Stimulated activated CD4-positive, alpha-beta T cell treated with anti-CD3 and anti-CD28 coated beads, Interleukin-1b, Interleukin-23, amount 100 ng/mL, for 24 hours (primary cell): ENCODE results near the gene ARPC4.

Experiments
- DNase-seq, 4 experiments: peaks; one replicate each; pipeline ENCODE4 v3.0.0-alpha.2; 2020; ENCODE audit warnings: low read depth in 4 of 4, low spot score in 1 of 4

The ARPC4 gene

GRCh38 chr3:9787714-9788113 is 5.2 kb upstream of the ARPC4 start:
- no peak for DNase-seq

DNA sequence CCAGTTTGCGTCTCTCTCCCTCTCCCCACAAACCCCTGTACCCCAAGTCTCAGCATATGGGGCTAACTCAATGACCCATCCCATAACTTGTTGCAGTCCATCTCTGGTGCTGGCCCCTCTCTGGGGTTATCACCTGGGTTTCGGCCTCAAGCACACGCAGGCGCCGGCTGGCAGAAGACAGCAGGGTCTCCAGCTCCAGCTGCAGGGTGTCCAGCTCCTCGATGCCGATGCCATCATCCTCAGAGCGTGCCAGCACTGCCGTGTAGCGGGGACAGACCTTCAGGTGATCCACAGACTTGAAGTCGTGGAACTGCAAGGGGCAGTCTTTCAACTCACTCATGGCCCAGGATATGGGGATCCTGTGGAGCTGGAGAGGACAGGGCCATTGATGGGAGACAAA is 1.8 kb upstream of the ARPC4 start:
- DNase-seq, result no peak

GRCh38 chr3:9791790-9792404 is 985 bp upstream of the ARPC4 start:
- no peak for DNase-seq

DNA sequence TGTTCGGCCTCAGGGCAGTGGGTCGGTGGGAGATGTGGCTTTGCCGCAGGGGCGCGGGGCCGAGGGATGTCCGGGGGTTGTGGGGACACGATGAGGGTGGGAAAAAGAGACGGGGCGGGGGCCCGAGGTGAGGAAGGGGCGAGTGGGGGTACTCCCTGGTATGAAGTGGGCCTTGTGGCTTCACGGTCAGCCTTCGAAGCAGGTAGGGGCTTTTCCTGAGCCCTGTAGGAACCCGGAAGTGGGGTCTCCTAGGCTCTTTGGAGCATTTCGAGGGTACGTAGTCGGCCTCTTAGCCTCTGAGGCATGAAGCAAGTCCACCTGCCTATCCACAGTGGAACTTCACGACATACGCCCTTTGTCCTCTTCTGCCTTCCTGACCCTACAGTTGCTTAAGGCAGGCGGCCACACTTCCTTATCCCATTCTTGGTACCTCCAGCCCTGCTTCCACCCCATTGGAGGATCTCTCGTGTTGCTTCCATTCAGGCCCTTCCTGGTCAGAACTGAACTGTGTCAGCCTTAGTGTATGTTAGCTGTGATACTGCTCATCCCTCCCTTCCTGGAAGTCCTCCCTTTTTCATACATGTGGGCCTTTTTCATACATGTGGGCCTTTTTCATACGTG is 389 bp downstream of the ARPC4 start:
- no peak for DNase-seq

DNA sequence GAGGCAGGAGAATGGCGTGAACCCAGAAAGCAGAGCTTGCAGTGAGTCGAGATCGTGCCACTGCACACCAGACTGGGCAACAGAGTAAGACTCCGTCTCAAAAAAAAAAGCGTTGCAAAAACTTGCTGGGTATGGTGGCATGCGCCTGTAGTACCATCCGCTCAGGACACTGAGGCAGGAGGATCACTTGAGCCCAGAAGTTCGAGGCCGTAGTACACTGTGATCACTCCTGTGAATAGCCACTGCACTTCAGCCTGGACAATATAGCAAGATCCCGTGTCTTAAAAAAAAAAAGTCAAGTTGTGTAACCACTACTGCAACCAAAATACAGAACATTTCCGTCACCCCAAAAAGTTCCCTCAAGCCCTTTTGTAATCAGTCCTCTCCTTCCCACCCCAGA is 1.5 kb downstream of the ARPC4 start:
- no peak for DNase-seq

DNA sequence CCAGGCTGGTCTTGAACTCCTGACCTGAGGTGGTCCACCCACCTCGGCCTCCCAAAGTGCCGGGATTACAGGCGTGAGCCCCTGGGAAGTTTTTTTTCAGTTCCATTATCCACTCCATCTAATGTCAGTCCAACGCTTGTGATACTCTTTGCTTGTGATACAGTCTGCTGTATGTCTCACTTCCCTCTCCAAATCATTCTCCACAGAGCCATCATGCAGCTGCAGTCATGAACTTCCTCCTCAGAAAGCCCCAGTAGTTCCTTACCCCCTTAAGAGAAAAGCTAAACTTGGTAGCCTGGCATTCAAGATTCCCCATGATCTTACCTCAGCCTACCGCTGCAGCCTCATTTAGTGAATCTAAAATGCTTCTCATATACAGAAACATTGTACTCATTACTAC is 2.3 kb downstream of the ARPC4 start:
- DNase-seq, result no peak

DNA sequence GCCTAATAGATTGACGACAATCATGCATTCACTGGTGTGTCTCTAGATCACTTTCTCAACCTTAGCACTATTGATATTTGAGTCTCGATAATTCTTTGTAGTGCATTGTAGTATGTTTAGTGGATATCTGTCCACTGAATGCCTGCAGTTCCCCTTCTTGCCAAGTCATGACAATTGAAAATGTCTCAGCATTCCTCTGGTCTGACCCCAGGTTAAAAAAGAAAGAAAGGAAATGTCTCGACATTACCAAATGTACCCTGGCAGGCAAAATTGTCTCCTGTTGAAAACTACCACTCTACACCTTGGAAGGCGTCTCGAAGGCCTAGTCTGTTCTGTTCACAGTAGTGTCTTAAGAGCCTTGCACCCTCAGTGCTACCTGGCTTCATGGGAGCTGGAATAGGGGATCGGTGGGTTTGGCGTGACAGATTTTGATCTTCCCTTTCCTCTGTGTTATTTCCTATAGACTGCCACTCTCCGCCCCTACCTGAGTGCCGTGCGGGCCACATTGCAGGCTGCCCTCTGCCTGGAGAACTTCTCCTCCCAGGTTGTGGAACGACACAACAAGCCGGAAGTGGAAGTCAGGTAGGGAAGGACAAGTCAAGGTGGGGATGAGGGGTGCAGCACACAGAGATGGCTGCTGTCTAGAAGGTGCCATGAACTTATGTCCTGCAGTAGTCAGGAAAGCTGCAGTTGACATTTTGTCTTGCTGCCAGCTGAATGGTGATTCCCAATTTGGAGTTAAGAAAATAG is 4.5 kb downstream of the ARPC4 start:
- DNase-seq, result no peak

- no peak for DNase-seq
Observed at GRCh38 chr3:9800529-9800928, 7.6 kb downstream of the ARPC4 start.

GRCh38 chr3:9803494-9803893 is 10.6 kb downstream of the ARPC4 start:
- no peak for DNase-seq

DNA sequence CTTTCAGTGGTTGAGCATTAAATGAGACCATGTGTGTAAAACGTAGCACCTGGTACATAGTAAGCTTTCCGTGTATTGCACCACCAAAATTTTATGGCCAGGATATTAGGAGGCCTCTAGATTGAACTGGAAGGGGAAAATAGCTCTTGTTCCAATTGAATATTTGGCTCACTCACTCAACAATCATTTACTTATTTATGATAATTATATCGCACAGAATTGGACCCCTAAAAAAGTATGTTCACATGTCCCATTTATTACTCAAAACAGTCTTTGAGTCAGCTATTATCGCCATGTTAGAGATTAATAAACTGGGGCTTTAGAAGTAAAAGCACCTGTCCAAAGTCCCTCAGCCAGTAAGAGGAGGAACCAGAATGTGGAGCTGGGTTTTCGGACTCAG is 12.1 kb downstream of the ARPC4 start:
- DNase-seq, result no peak

DNA sequence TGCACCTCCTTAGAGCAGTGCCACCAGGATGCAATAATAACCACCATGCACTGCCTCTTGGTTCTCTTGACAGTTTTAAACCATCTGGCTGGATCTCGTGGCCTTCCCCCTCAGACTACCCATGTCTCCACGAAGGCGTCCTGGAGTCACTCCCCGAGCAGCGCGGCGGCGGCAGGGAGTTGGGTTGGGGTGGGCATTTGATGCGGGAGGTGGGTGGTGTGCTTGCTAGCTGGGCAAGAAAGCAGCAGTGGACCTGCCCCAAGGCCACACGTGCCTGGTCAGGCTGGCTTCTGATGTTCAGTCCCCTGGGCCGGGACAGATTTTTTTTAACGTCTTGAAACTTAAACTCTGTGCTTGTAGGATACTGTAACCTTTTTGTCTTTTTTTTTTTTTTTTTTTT is 13.3 kb downstream of the ARPC4 start:
- no peak for DNase-seq

GRCh38 chr3:9806688-9807589 is 14.1 kb downstream of the ARPC4 start:
- DNase-seq, result no peak

DNA sequence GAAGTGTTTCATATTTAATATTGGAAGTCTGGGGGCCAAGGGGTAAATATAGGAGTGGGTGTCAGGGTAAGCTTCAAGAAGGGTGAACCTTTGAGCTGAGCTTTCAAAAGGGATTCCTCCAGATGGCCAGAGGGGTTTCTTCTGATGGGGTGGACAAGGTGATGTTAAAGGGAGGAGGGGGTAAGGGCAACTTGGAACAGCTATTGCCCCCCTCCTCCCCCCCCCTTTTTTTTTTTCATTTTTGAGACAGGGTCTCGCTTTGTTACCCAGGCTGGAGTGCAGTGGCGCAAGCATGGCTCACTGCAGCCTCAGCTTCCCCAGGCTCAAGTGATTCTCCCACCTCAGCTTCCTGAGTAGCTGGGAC is 15.1 kb downstream of the ARPC4 start:
- DNase-seq, result no peak

DNA sequence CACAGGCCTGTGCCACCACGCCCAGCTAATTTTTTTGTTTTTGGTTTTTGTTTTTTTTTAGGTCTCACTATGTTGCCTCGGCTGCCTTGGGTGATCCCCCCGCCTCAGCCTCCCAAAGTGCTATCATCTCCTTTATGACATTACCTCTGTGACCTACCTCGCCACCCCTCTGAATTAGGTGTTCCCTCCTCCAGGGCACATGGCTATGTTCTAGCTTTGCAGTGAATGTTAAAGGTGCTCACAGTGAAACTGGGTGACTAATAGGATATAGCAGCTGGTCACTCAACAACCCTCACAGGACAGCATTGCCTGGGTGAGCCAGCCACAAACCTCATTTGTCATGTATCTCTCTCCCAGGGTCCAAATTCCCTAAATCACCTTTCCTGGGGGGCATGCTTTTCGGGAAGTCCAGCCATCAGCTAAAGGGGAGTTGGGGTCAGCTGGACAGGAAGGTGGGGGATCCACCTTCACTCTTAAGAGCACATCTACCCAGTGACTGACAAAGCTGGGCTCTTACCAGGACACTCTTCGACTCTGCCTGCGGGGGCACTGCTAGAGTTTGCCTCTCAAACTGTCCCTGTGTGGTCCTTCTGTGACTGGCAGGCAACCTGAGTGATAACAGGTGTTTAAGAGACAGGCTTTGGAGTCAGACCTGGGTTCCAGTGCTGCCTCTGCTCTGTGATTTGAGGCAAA is 15.6 kb downstream of the ARPC4 start:
- DNase-seq, result no peak

- no peak for DNase-seq
Observed at GRCh38 chr3:9809239-9809614, 16.3 kb downstream of the ARPC4 start.

- DNase-seq, result peak in 1 of 4 experiments; percentile 19
Observed at GRCh38 chr3:9809615-9810432, 16.9 kb downstream of the ARPC4 start, which contains the start of gene TTLL3. Gene TTLL3, plus strand, starts transcription at chr3:9810262. Its CDS starts 400 bp downstream, at chr3:9810662.

GRCh38 chr3:9810433-9810770 is 17.5 kb downstream of the ARPC4 start:
- DNase-seq, result no peak

GRCh38 chr3:9810846-9811245 is 18.0 kb downstream of the ARPC4 start:
- DNase-seq, result no peak

DNA sequence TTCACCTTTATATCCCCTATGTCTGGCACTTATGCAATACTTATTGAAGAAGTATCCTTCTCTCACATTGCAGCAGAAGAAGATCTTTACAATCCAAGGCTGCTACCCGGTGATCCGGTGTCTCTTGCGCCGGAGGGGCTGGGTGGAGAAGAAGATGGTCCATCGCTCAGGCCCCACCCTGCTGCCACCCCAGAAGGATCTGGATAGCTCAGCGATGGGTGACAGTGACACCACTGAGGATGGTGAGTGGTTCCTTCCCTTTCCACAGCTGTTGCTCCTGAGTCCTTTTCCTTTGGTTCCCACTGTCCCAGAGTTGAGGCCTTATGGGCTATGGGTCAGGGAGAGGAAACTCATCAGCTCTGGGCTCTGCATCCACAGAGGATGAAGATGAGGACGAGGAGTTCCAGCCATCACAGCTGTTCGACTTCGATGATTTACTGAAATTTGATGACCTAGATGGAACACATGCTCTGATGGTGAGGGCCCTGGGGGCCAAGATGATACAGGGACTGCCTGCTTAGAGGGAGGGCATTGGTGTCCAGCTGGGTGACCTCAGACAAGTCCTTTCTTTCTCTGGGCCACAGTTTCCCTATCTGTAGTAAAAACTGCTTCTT is 20.1 kb downstream of the ARPC4 start:
- DNase-seq, result no peak

GRCh38 chr3:9815986-9816385 is 23.1 kb downstream of the ARPC4 start:
- DNase-seq, result no peak
